22Rv1 (cell line): ENCODE data around the gene MYL7.

ENCODE experiments used
- ZFX ChIP-seq: fragments of 450-650 bp; IDR thresholded peaks from 2 replicates; pipeline ENCODE4 v1.6.1; 2017; ENCODE audit warnings: antibody characterized with exemption, borderline replicate concordance
- TF ChIP-seq, protein P1 (sequence below): fragments of 450-650 bp; IDR thresholded peaks from 2 replicates; pipeline ENCODE4 v1.5.1; 2017; ENCODE audit warnings: mild to moderate bottlenecking

DNA sequence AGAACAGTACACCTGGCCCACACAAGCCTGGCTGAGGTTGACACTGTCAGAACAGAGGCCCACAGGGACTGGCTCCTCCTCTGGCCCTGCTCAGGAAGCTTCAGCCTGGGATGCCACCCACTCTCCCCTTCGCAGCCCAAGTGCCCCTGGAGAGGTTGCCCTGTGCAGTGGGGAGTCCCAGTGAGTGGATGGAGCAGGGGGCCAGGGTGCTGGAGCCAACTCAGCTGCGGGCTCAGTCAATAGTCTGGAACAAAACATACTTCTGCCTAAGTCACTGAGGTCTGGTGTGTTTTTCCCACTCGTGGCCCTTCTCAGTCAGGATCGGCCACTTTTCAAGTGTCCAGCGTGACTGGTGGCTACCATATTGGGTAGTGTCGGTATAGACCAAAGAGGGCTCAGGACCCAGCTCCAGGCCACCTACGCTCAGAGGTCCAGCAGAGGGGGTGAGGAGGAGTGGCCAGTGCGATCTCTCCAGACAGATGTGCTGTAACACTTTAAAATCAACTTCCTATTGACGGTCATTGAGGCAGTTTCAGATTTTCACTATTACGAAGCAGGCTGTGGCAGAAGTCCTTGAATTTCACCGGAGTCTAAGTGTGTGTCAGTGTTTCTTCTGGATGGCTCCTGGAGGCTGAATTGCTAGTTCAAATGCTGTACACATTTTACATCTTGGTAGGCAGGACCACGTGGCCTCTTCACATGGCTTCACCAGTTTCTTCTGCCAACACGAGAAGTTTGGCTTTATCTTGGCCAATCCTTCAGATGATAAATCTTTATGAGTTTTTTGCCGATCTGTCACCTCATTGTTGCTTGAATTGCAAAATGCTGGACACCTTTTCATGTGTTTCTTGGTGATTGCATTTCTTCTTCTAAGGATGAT, 49.1 kb upstream of the MYL7 start:
- TF ChIP-seq, protein P1, sequence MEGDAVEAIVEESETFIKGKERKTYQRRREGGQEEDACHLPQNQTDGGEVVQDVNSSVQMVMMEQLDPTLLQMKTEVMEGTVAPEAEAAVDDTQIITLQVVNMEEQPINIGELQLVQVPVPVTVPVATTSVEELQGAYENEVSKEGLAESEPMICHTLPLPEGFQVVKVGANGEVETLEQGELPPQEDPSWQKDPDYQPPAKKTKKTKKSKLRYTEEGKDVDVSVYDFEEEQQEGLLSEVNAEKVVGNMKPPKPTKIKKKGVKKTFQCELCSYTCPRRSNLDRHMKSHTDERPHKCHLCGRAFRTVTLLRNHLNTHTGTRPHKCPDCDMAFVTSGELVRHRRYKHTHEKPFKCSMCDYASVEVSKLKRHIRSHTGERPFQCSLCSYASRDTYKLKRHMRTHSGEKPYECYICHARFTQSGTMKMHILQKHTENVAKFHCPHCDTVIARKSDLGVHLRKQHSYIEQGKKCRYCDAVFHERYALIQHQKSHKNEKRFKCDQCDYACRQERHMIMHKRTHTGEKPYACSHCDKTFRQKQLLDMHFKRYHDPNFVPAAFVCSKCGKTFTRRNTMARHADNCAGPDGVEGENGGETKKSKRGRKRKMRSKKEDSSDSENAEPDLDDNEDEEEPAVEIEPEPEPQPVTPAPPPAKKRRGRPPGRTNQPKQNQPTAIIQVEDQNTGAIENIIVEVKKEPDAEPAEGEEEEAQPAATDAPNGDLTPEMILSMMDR = no peak
- TF ChIP-seq ZFX = no peak
